ENCODE measurements around the gene PDE4C.

The PDE4C gene

DNA sequence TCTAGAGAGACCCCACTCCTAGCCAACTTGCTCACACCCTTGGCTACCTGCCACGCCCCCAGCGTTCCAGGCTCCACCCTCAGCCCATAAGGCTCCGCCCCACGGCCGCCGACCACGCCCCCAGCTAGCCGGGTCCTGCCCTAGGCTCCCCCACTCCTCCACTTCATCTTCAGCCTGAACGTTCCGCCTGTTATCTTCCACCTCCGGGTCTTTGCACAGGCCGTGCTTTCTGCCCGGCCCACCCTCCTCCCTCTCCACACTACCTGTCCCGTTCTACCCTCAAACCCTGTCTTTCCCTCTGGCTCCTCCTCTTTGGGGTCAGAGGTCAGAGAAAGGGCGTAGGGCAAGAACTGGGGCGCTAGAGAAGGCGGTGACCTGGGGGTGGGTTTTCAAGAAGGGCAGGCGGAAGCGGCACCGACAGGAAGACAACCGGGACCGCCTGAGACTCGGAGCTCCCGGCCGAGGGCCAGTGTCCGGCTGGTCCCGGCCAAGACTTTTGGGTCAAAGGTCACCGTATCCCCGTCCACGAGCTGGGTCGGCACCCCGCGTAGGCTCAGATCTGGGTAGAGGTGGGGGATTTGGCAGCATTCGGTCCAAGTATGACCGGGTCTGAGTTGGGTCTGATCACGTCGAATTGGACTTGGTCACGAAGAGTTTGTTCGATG lies 2.2 kb downstream of the PDE4C start (continued):
- TF ChIP-seq ZFP69B (tag by site-specific recombination; IDR thresholded peaks at IDR 0.05): peak; percentile 71; the same call in 1 of the 2 replicates
- TF ChIP-seq YY2 (tag by site-specific recombination; IDR thresholded peaks at IDR 0.05): no peak
- TF ChIP-seq ZNF621 (tag by site-specific recombination; IDR thresholded peaks at IDR 0.05): no peak
- TF ChIP-seq ZBTB48 (tag by site-specific recombination; IDR thresholded peaks at IDR 0.05): no peak
- TF ChIP-seq MZF1 (tag by site-specific recombination; IDR thresholded peaks at IDR 0.05; ENCODE audit: borderline replicate concordance): no peak
- TF ChIP-seq RBAK (tag by site-specific recombination; IDR thresholded peaks at IDR 0.05): no peak
- TF ChIP-seq, protein P1, sequence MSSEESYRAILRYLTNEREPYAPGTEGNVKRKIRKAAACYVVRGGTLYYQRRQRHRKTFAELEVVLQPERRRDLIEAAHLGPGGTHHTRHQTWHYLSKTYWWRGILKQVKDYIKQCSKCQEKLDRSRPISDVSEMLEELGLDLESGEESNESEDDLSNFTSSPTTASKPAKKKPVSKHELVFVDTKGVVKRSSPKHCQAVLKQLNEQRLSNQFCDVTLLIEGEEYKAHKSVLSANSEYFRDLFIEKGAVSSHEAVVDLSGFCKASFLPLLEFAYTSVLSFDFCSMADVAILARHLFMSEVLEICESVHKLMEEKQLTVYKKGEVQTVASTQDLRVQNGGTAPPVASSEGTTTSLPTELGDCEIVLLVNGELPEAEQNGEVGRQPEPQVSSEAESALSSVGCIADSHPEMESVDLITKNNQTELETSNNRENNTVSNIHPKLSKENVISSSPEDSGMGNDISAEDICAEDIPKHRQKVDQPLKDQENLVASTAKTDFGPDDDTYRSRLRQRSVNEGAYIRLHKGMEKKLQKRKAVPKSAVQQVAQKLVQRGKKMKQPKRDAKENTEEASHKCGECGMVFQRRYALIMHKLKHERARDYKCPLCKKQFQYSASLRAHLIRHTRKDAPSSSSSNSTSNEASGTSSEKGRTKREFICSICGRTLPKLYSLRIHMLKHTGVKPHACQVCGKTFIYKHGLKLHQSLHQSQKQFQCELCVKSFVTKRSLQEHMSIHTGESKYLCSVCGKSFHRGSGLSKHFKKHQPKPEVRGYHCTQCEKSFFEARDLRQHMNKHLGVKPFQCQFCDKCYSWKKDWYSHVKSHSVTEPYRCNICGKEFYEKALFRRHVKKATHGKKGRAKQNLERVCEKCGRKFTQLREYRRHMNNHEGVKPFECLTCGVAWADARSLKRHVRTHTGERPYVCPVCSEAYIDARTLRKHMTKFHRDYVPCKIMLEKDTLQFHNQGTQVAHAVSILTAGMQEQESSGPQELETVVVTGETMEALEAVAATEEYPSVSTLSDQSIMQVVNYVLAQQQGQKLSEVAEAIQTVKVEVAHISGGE (tag by site-specific recombination; conservative IDR thresholded peaks at IDR 0.05; ENCODE audit: low read depth): peak; percentile 95
- no peak for TF ChIP-seq ZNF624 (tag by site-specific recombination; IDR thresholded peaks at IDR 0.05)
- TF ChIP-seq ZNF473 (tag by site-specific recombination; IDR thresholded peaks at IDR 0.05): no peak
- TF ChIP-seq, protein P2, sequence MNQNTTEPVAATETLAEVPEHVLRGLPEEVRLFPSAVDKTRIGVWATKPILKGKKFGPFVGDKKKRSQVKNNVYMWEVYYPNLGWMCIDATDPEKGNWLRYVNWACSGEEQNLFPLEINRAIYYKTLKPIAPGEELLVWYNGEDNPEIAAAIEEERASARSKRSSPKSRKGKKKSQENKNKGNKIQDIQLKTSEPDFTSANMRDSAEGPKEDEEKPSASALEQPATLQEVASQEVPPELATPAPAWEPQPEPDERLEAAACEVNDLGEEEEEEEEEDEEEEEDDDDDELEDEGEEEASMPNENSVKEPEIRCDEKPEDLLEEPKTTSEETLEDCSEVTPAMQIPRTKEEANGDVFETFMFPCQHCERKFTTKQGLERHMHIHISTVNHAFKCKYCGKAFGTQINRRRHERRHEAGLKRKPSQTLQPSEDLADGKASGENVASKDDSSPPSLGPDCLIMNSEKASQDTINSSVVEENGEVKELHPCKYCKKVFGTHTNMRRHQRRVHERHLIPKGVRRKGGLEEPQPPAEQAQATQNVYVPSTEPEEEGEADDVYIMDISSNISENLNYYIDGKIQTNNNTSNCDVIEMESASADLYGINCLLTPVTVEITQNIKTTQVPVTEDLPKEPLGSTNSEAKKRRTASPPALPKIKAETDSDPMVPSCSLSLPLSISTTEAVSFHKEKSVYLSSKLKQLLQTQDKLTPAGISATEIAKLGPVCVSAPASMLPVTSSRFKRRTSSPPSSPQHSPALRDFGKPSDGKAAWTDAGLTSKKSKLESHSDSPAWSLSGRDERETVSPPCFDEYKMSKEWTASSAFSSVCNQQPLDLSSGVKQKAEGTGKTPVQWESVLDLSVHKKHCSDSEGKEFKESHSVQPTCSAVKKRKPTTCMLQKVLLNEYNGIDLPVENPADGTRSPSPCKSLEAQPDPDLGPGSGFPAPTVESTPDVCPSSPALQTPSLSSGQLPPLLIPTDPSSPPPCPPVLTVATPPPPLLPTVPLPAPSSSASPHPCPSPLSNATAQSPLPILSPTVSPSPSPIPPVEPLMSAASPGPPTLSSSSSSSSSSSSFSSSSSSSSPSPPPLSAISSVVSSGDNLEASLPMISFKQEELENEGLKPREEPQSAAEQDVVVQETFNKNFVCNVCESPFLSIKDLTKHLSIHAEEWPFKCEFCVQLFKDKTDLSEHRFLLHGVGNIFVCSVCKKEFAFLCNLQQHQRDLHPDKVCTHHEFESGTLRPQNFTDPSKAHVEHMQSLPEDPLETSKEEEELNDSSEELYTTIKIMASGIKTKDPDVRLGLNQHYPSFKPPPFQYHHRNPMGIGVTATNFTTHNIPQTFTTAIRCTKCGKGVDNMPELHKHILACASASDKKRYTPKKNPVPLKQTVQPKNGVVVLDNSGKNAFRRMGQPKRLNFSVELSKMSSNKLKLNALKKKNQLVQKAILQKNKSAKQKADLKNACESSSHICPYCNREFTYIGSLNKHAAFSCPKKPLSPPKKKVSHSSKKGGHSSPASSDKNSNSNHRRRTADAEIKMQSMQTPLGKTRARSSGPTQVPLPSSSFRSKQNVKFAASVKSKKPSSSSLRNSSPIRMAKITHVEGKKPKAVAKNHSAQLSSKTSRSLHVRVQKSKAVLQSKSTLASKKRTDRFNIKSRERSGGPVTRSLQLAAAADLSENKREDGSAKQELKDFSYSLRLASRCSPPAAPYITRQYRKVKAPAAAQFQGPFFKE (tag by site-specific recombination; IDR thresholded peaks at IDR 0.05; ENCODE audit: borderline replicate concordance): no peak
- TF ChIP-seq ZNF558 (tag by site-specific recombination; IDR thresholded peaks at IDR 0.05): no peak
- no peak for TF ChIP-seq HOXC10 (CRISPR knock-in tag; IDR thresholded peaks at IDR 0.05)
- peak; percentile 66; the same call in 1 of the 2 replicates for TF ChIP-seq ZFHX2 (tag by site-specific recombination; conservative IDR thresholded peaks at IDR 0.05)
- no peak for TF ChIP-seq ZNF311 (tag by site-specific recombination; IDR thresholded peaks at IDR 0.05; ENCODE audit: borderline replicate concordance)
- no peak for TF ChIP-seq AEBP2 (tag by site-specific recombination; IDR thresholded peaks at IDR 0.05; ENCODE audit: borderline replicate concordance)
- TF ChIP-seq GLIS1 (tag by site-specific recombination; IDR thresholded peaks at IDR 0.05): no peak
- TF ChIP-seq ZNF837 (tag by site-specific recombination; IDR thresholded peaks at IDR 0.05): no peak
- TF ChIP-seq ZNF600 (tag by site-specific recombination; IDR thresholded peaks at IDR 0.05): peak; percentile 55; the same call in 1 of the 2 replicates
- TF ChIP-seq ZNF404 (tag by site-specific recombination; IDR thresholded peaks at IDR 0.05): no peak
- TF ChIP-seq PATZ1 (tag by site-specific recombination; IDR thresholded peaks at IDR 0.05): peak; percentile 89
- peak; percentile 47; the same call in 1 of the 2 replicates for TF ChIP-seq ZNF501 (tag by site-specific recombination; IDR thresholded peaks at IDR 0.05)
- TF ChIP-seq ZNF362 (tag by site-specific recombination; IDR thresholded peaks at IDR 0.05): no peak
- TF ChIP-seq, protein P3, sequence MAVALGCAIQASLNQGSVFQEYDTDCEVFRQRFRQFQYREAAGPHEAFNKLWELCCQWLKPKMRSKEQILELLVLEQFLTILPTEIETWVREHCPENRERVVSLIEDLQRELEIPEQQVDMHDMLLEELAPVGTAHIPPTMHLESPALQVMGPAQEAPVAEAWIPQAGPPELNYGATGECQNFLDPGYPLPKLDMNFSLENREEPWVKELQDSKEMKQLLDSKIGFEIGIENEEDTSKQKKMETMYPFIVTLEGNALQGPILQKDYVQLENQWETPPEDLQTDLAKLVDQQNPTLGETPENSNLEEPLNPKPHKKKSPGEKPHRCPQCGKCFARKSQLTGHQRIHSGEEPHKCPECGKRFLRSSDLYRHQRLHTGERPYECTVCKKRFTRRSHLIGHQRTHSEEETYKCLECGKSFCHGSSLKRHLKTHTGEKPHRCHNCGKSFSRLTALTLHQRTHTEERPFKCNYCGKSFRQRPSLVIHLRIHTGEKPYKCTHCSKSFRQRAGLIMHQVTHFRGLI (tag by site-specific recombination; IDR thresholded peaks at IDR 0.05): no peak
- 0 out of 2 replicates have a peak, but pooled peaks have one; percentile 50 for TF ChIP-seq ZNF610 (tag by site-specific recombination; IDR thresholded peaks at IDR 0.05; ENCODE audit: borderline replicate concordance)

Measured in HEK293 (cell line).